Fibroblast of mammary gland (primary cell): Measurements from ENCODE around the gene KLHL5.
"Not testable (repeated sequence)": the region's sequence is repeated elsewhere in the genome, so short reads cannot be mapped to it uniquely, and the experiment has no call there.

Source experiments
- DNase-seq: peaks from one replicate; pipeline ENCODE4 v3.0.0-alpha.2; 2010; ENCODE audit warnings: low read depth
- H3K4me3 ChIP-seq: 2 replicates; pipeline ENCODE4 v1.5.1; 2011; ENCODE audit warnings: low read depth, mild to moderate bottlenecking, low read length, moderate library complexity; ENCODE audit not compliant: control insufficient read depth
- CTCF ChIP-seq: conservative IDR thresholded peaks from 2 replicates; pipeline ENCODE4 v1.5.1; 2011; ENCODE audit warnings: low read depth, low read length, inconsistent platforms; ENCODE audit not compliant: control insufficient read depth, insufficient read depth

The KLHL5 gene

DNA sequence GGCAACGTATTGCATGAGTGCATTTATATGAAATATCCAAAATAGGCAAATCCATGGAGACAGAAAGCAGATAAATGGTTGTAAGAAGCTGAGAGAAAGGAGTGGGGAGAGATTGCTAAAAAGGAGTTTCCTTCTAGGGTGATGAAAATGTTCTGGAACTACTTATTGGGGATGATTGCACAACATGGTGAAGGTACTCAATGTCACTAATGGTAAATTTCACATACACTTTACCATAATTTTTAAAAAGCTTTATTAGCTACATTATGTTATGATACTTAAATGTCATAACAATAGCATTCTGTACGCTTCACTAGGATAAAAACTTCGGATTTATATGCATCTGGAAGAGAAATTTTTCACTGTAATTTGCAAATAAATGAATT, 63.6 kb downstream of the KLHL5 start:
- H3K4me3 ChIP-seq = no peak overlapping the region
- no peak for TF ChIP-seq CTCF
- DNase-seq = no peak

GRCh38 chr4:39126256-39127095, 64.4 kb downstream of the KLHL5 start:
- no peak for DNase-seq
- no peak overlapping the region for H3K4me3 ChIP-seq
- TF ChIP-seq CTCF = no peak

- no peak for DNase-seq
- no peak for TF ChIP-seq CTCF
- no peak overlapping the region for H3K4me3 ChIP-seq
Observed at GRCh38 chr4:39133623-39134022, 71.6 kb downstream of the KLHL5 start.

GRCh38 chr4:39134683-39135306, 72.8 kb downstream of the KLHL5 start:
- no peak for DNase-seq
- TF ChIP-seq CTCF = no peak
- no peak overlapping the region for H3K4me3 ChIP-seq

DNA sequence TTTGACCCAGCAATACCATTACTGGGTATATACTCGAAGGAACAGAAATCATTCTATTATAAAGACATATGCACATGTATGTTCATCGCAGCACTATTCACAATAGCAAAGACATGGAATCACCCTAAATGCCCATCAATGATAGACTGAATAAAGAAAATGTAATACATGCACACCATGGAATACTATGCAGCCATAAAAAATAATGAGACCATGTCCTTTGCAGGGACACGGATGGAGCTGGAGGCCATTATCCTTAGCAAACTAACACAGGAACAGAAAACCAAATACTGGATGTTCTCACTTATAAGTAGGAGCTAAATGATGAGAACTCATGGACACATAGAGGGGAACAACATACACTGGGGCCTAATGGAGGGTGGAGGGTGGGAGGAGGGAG, 76.2 kb downstream of the KLHL5 start:
- DNase-seq, H3K4me3 ChIP-seq: not testable (repeated sequence)

GRCh38 chr4:39146211-39146610, 84.2 kb downstream of the KLHL5 start:
- H3K4me3 ChIP-seq = no peak overlapping the region
- peak; percentile 11 for DNase-seq
- no peak for TF ChIP-seq CTCF

DNA sequence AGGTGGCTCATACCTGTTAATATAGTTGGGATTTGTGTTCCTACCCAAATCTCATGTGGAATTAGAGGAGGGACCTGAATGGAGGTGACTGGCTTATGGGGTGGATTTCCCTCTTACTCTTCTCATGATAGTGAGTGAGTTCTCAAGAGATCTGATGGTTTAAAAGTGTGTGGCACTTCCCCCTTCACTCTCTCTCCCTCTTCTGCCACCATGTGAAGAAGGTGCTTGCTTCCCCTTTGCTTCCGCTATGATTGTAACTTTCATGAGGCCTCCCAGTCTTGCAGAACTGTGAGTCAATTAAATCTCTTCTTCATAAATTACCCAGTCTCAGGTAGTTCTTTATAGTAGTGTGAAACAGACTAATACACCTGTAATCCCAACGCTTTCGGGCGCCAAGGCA, 92.0 kb downstream of the KLHL5 start:
- H3K4me3 ChIP-seq = no peak overlapping the region
- DNase-seq = no peak
- no peak for TF ChIP-seq CTCF
